GM21717 (cell line): ENCODE data around the gene NHERF1.

ENCODE experiments used
- ATAC-seq: cut with Tn5 transposase; IDR thresholded peaks from one replicate; pipeline ENCODE4 v1.9.1; 2021; ENCODE audit warnings: mild to moderate bottlenecking, moderate library complexity; ENCODE audit not compliant: unreplicated experiment

NHERF1 gene

GRCh38 chr17:74732042-74732867 lies 16.2 kb upstream of the NHERF1 start:
- no peak for ATAC-seq

- ATAC-seq, result no peak
These were observed 14.9 kb upstream of the NHERF1 start for GRCh38 chr17:74733365-74734122.

GRCh38 chr17:74734256-74734655 lies 14.2 kb upstream of the NHERF1 start:
- ATAC-seq, result no peak

- no peak for ATAC-seq
These were observed 11.7 kb upstream of the NHERF1 start, which contains the start of gene RAB37 for GRCh38 chr17:74736513-74737298. Gene RAB37 (plus strand): TSS chr17:74737256. CDS start chr17:74737273, 17 bp downstream.

- ATAC-seq, result no peak
These were observed 11.0 kb upstream of the NHERF1 start for GRCh38 chr17:74737299-74738050.

GRCh38 chr17:74738051-74738996 lies 10.1 kb upstream of the NHERF1 start:
- ATAC-seq, result peak; percentile 46

- ATAC-seq, result no peak
These were observed 9.1 kb upstream of the NHERF1 start for GRCh38 chr17:74739227-74739831.

GRCh38 chr17:74740173-74740572 lies 8.3 kb upstream of the NHERF1 start:
- ATAC-seq, result no peak

GRCh38 chr17:74740641-74741387 lies 7.6 kb upstream of the NHERF1 start:
- no peak for ATAC-seq

- no peak for ATAC-seq
These were observed 6.3 kb upstream of the NHERF1 start for GRCh38 chr17:74742153-74742515.

GRCh38 chr17:74742978-74743545 lies 5.4 kb upstream of the NHERF1 start:
- no peak for ATAC-seq

GRCh38 chr17:74743755-74744154 lies 4.7 kb upstream of the NHERF1 start:
- no peak for ATAC-seq

GRCh38 chr17:74744349-74744713 lies 4.1 kb upstream of the NHERF1 start:
- no peak for ATAC-seq

- no peak for ATAC-seq
These were observed 3.5 kb upstream of the NHERF1 start for GRCh38 chr17:74744714-74745547.

- ATAC-seq, result no peak
These were observed 2.8 kb upstream of the NHERF1 start for GRCh38 chr17:74745548-74746177.

GRCh38 chr17:74746376-74746775 lies 2.1 kb upstream of the NHERF1 start:
- no peak for ATAC-seq

GRCh38 chr17:74746922-74747321 lies 1.5 kb upstream of the NHERF1 start:
- ATAC-seq, result no peak
